SK-N-MC (cell line): ENCODE results near the gene ASPG.

ENCODE experiments used
- EZH2 ChIP-seq: fragments of 200-600 bp; sonication (generic); IDR thresholded peaks from one replicate; pipeline ENCODE4 v1.6.1; 2017; ENCODE audit warnings: antibody characterized with exemption
- POLR2AphosphoS5 ChIP-seq: IDR thresholded peaks from 2 replicates; pipeline ENCODE4 v1.6.1; 2012; ENCODE audit warnings: mild to moderate bottlenecking, low read depth, low read length, borderline replicate concordance

DNA sequence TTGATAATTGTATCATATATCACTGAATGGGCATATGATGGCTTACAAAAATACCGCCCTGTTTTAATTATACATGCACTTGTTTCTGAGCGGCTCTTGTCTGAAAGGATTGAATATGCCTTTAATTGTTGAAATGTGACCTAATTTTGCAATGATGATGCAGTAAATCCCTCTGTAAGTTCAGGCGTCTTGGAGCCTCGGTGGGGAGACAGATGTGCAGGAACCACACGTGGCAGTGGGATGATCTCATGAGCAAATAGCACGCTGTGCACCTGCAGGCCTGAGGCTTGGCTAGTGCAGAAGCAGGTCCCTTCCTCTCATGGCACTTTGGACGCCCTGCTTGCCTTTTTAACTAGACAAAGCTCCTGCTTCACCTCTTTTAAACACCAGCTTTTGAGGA lies 49.3 kb upstream of the ASPG start:
- TF ChIP-seq POLR2AphosphoS5 (no peak), EZH2 (no peak)
